Body of pancreas (tissue), 4 donors: ENCODE data around the gene TMTC4.

Experiments used
- POLR2A ChIP-seq, 3 donors: fragments of 450-650 bp; IDR thresholded peaks; one replicate each; pipeline ENCODE4 v1.6.1; 2016; ENCODE audit warnings: antibody characterized with exemption in 3 of 3, mild to moderate bottlenecking in 2 of 3
- TF ChIP-seq, protein P1 (sequence below), 7 experiments: fragments of 450-650 bp in 4 of 7; fragments of 200-600 bp in 3 of 7; sonication (generic) in 3 of 7; IDR thresholded peaks; one replicate each; pipeline ENCODE4 v1.5.1; 2016 to 2019; ENCODE audit warnings: antibody characterized with exemption in 7 of 7

- TF ChIP-seq, protein P1, sequence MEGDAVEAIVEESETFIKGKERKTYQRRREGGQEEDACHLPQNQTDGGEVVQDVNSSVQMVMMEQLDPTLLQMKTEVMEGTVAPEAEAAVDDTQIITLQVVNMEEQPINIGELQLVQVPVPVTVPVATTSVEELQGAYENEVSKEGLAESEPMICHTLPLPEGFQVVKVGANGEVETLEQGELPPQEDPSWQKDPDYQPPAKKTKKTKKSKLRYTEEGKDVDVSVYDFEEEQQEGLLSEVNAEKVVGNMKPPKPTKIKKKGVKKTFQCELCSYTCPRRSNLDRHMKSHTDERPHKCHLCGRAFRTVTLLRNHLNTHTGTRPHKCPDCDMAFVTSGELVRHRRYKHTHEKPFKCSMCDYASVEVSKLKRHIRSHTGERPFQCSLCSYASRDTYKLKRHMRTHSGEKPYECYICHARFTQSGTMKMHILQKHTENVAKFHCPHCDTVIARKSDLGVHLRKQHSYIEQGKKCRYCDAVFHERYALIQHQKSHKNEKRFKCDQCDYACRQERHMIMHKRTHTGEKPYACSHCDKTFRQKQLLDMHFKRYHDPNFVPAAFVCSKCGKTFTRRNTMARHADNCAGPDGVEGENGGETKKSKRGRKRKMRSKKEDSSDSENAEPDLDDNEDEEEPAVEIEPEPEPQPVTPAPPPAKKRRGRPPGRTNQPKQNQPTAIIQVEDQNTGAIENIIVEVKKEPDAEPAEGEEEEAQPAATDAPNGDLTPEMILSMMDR (IDR thresholded peaks at IDR 0.05) = no peak
- TF ChIP-seq POLR2A (IDR thresholded peaks at IDR 0.05) = no peak
Measured at GRCh38 chr13:100664171-100664900, 10.3 kb downstream of the TMTC4 start.
